HL-60/S4 treated with retinoic acid at 250 ng/mL for 4 days and 3 days (cell line): ENCODE data around the gene INTU.

Experiments used
- in situ Hi-C: fragments of 300-500 bp; cut with MboI; formaldehyde crosslinking; loops from 2 replicates; pipeline ENCODE4 v1.7.0; 2022; ENCODE audit warnings: low sequenced_read_pairs

Gene INTU

GRCh38 chr4:127737295-127737694 lies 104.5 kb downstream of the INTU start:
- in situ Hi-C loops, result no loop called here

- in situ Hi-C loops, result no loop called here
Observed at GRCh38 chr4:127741247-127741646, 108.5 kb downstream of the INTU start.

GRCh38 chr4:127747883-127748282 lies 115.1 kb downstream of the INTU start:
- in situ Hi-C loops, result no loop called here

- in situ Hi-C loops, result no loop called here
Observed at GRCh38 chr4:127748957-127749356, 116.2 kb downstream of the INTU start.

- in situ Hi-C loops, result no loop called here
Observed at GRCh38 chr4:127756906-127757305, 124.1 kb downstream of the INTU start.

- in situ Hi-C loops, result no loop called here
Observed at GRCh38 chr4:127759228-127759820, 126.6 kb downstream of the INTU start.

- in situ Hi-C loops, result no loop called here
Observed at GRCh38 chr4:127759893-127760292, 127.1 kb downstream of the INTU start.

GRCh38 chr4:127771535-127772275 lies 138.9 kb downstream of the INTU start:
- in situ Hi-C loops, result no loop called here

- in situ Hi-C loops, result no loop called here
Observed at GRCh38 chr4:127772769-127773671, 140.3 kb downstream of the INTU start.

GRCh38 chr4:127775843-127776242 lies 143.1 kb downstream of the INTU start:
- in situ Hi-C loops, result no loop called here
